ENCODE results near the gene MAG.
"Not testable (repeated sequence)": the region's sequence is repeated elsewhere in the genome, so short reads cannot be mapped to it uniquely, and the experiment has no call there.

Gene MAG

DNA sequence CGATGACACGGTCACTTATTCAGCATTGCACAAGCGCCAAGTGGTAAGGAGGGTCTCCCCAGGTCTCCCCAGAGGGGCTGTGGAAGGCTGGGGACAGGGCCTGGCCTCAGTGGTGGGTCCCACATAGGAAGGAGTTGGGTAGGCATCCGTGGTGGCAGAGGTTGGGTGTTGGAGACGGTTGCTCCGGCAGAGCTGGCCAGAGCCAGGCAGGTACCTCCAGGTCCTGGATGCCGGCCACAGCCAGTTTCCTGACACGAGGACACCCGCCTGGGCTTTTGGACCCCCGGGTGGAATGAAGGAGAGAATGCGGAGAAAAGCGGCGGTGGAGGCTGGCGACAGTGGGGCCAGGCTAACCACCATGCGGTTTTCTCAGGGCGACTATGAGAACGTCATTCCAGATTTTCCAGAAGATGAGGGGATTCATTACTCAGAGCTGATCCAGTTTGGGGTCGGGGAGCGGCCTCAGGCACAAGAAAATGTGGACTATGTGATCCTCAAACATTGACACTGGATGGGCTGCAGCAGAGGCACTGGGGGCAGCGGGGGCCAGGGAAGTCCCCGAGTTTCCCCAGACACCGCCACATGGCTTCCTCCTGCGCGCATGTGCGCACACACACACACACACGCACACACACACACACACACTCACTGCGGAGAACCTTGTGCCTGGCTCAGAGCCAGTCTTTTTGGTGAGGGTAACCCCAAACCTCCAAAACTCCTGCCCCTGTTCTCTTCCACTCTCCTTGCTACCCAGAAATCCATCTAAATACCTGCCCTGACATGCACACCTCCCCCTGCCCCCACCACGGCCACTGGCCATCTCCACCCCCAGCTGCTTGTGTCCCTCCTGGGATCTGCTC is 54.5 kb downstream of the MAG start:
- DNase-seq (ENCODE audit: low spot score), result no peak

DNA sequence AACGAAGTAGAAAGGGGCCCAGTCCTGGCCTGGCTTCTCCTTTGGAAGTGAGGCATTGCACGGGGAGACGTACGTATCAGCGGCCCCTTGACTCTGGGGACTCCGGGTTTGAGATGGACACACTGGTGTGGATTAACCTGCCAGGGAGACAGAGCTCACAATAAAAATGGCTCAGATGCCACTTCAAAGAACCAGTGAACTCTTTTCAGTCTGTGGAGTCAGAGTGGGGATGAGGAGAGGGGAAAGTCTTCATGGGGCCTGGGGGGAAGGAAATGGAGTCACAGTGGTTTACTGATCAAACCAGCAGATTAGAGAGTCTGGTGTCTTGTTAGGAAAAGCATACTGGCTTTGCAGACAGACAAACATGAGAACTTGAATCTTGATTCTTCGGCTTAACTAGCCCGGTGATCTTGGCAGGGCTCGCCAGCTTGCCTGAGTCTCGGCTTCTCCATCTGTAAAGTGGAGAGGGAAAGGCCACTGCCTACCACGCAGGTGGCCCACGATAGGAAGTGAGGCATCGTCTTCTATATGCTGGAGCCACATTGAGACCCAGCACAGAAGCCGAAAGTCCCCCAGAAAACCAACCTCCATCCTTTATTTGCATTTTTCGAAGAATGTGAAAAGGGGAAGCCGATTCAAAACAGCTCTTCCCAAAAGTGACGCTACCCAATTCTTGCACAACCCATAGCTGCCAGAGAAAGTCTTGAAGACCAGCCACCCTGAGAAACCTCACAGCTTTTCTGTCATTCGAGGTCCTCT is 55.4 kb downstream of the MAG start, which contains the start of gene FFAR1:
TSS of gene FFAR1 (plus strand) at position 732 of the 759 bp plus-strand sequence. CDS start 3,650 bp downstream, outside the sequence.
- DNase-seq (ENCODE audit: low spot score), result no peak

DNA sequence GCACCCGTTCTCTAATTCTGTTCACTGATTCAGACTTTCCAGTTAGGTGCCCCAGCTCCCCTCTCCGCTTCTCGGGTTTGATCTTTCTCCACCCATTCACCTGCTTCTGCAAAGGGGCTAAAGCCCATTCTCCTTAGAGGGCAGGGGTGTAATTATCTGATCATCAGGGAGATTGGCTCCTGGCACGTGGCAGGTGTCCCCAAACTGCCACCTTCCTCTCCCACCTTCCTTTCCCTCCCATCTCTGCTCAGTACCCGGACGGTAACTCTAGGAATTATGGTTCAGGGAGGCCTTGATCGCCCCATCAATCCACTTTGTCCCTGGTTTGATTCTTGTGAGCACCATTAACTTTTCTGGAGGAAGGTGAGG is 56.0 kb downstream of the MAG start:
- DNase-seq (ENCODE audit: low spot score), result no peak

DNA sequence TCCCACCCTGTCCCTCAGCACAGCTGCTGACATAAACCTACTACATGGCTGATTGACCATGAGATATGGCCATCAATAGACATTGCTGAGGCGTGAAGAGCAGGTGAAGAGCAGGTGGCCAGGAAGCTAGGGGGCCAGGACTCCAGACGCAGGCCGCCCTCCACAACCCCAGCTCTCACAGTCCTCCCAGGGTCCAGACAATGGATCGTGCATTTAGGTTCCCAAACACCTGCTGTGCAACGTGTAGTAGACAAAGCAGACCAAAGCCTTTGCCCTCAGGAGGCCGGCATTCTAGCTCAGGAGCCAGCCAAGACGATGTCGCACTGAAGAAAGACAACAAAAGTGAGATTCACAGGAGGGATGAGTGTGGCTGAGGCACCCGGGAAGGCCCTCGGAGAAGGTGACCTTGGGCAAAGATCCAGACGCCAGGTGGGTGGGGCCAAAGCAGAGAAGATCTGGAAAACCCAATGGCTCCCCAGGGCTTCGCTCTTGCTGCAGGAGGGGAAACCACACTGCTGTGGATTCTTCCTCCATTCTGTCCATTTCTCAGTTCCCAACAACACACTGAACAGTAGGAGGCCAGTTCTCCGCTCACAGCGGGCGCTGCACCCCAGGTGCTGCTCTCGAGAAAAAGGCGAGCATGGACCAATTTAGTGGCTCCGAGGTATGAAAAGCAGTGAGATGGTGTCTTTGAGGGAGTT is 57.1 kb downstream of the MAG start:
- DNase-seq (ENCODE audit: low spot score), result no peak

DNA sequence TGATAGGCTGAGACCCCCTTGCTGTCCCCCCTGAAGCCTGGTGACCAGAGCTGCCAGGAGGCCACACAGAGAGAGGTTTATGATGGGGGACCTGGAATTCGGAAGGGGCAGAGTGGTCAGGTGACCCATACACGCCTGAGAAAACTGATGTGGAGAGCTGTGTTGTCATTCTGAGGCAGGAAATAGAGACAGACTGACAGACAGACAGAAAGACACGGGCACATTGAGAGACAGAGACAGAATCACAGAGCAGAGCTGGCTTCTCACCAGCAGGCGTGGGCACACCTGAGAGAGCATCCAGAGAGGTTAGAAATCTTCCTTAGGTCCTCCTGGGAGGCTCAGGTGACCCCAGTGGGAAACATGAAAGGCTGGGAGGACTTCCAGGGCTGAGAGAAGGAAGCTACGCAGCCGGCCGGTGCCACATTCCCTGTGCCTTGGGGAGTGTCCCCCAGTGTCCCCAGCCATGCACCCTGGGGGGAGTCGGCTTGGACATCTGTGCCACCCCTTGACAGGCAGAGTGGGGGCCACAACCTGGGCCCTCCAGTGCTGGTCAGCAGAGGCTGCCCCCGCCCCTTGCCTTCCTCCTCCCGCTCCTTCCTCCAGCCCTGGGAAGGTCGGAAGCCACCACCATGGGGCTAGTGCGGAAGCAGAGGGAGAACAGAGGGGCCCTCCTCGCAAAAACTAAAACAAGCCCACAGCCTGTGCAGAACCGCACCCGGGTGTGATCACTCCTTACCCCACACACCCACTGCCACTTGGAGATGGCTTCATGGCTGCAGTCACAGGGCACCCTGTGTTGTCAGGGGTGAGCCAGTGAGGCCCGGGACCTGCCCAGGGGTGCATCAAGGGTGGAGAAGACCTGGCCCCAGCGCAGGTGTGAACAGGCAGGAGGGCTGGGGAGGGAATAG is 57.9 kb downstream of the MAG start:
- DNase-seq (ENCODE audit: low spot score), result no peak

DNA sequence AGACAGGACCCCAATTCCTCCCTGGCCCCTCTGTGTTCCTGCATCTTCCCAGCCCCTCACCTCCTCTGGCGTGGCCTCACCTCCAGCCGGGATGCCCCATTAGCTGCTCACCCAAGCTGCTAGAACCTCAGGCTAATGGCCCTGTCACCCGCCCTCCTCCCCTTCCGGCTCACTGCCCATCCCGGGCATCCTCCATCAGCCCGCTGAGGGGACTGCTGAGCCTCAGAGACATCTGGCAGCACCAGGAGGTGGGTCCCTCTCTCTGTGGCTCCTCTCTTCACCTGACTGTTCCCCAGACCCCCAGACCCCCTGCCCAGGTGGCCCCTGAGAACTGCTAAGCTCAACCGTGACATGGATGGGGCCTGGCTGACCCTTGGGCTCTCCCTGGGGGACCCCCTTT is 58.6 kb downstream of the MAG start:
- DNase-seq (ENCODE audit: low spot score), result no peak

DNA sequence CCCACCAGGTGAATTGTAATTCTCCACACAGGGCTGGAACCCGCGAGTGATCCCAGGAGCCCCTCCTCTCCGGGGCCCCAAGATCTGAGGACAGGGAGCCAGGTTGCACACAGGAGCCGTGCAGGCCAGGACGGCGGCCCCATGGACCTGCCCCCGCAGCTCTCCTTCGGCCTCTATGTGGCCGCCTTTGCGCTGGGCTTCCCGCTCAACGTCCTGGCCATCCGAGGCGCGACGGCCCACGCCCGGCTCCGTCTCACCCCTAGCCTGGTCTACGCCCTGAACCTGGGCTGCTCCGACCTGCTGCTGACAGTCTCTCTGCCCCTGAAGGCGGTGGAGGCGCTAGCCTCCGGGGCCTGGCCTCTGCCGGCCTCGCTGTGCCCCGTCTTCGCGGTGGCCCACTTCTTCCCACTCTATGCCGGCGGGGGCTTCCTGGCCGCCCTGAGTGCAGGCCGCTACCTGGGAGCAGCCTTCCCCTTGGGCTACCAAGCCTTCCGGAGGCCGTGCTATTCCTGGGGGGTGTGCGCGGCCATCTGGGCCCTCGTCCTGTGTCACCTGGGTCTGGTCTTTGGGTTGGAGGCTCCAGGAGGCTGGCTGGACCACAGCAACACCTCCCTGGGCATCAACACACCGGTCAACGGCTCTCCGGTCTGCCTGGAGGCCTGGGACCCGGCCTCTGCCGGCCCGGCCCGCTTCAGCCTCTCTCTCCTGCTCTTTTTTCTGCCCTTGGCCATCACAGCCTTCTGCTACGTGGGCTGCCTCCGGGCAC is 59.6 kb downstream of the MAG start:
- no peak for DNase-seq (ENCODE audit: low spot score)

DNA sequence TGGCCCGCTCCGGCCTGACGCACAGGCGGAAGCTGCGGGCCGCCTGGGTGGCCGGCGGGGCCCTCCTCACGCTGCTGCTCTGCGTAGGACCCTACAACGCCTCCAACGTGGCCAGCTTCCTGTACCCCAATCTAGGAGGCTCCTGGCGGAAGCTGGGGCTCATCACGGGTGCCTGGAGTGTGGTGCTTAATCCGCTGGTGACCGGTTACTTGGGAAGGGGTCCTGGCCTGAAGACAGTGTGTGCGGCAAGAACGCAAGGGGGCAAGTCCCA is 60.2 kb downstream of the MAG start:
- DNase-seq (ENCODE audit: low spot score), result no peak

DNA sequence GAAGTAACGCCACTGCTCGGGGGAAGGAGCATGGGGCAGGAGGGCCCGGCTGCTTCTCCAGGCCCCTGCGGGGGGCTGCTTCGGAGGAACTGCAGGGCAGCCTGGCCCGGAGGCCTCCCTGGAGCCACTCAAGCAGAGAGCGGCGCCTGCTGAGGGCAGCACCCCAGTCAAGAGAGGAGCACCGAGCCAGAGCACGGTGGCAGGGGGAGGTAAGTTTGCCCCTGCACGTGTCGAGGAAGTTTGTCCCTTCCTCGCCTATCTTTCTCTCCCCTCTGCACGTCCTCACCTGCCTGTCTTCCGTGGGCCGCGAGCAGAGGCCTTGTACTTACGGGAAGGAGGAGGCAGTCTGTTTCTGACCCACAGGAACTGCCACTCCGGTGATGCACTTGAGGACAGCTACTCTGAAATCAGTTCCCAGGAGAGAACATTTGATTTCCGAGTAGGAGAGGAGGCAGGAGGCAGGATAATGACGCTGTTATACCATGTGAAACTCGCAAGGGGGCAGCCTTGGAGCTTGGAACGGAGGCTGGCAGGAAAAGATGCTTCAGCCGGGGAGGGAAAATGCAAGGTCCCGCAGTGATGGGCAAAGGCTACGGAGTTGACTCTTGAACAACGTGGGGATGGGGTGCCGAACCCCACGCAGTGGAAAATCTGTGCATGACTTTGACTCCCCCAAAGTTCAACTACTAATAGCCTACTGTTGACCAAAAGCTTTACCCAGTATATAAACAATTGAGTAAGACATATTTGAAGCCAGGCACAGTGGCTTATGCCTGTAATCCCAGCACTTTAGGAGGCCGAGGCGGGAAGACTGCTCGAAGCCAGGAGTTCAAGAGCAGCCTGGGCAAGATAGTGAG is 60.7 kb downstream of the MAG start:
- DNase-seq (ENCODE audit: low spot score), result peak; percentile 87

DNA sequence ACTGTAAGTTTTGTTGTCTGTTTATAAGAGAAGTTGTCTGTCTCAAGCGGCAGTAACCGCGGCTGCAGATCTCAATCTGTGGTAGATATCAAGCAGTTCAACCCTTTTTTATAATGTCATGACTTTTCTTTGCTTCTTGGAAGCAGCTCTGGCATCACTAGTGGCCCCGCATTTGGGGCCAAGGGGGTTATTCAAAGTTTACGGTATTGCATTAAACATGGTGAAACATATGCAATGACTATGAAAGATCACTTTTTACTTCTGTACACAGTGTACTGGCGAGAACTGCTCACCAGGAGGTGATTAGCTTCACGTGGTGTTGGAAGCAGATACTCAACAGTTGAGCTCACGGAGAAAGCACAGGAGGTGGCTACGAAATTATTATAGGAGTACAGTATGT is 61.7 kb downstream of the MAG start:
- no peak for DNase-seq (ENCODE audit: low spot score)

DNA sequence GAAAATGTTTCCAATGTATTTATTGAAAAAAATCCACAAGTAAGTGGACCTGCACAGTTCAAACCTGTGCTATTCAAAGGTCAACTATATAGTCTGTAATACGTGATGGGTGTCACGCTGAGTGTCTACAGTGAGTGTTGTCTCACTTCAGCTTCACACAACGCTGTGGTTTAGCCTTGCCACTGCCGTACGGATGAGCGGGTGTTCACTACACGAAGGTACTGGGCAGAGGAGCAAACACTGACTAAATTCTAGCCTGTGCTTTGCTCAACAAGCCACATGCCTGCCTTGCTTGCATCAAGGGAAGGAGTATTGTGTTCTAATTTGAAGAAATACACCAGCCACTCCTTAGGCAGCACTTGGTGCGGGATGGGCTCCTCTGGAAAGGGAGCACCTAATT is 62.9 kb downstream of the MAG start:
- no peak for DNase-seq (ENCODE audit: low spot score)

DNA sequence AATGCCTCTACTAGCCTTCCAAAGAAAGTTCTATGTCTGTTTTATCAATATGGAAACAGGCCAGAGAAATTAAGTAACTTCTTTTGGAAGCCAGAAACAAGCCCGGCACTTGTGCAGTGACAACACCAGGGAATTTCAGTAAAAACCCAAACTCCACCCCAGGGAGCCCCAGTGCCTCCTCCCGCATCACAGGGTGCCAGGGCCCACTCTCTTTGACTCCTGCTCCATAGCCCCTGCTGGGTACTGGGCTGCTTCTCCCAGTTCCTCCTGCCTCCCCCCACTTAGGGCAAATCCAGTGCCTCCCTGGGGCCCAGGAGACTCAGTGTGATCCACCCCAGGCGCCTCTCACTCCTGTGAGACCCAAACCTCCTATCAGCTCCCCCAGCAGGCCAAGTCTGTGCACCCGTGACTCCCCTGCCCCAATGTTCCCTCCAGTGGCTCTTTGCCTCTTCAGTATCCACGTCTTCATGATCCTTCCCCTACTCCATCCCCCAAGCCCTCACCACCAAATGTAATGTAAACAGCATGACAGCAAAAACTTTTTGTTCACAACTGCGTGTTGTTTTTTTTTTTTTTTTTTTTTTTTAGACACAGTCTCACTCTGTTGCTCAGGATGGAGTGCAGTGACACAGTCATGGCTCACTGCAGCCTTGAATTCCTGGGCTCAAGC is 64.0 kb downstream of the MAG start:
- no peak for DNase-seq (ENCODE audit: low spot score)

DNA sequence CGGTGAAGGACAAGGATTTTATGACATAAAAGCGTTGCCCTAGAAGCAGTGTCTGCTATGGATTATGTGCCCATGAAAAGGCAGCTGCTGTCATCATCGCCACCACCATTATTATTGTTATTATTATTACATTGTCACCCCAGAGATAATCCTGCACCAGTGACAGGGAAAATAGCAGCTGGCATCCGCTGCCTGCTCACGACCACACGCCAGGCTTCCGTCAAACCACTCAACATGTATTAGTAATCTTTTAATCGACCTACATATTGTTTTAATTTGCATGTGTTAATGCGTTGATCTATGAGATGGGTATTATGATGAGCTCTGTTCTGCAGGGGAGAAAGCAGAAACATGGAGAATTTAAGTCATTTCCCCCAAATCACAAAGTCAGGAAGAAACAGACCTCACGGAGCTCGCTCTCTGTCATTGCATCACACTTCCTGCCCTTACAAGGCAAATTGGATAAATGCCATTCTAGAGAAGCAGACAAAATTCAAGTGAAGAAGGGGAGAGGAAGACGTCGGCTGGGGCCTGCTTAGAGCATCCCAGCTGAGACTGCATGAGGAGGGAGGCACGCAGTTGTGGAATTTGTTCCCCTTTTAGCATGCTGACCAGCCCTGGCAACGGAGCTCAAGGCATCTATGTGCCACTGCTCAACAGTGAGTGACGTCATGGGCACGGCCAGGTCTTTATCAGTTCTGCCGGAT is 66.1 kb downstream of the MAG start, which contains the start of gene FFAR3:
TSS of gene FFAR3 (plus strand) at position 594 of the 707 bp plus-strand sequence. CDS start 431 bp downstream, outside the sequence.
- no peak for DNase-seq (ENCODE audit: low spot score)

DNA sequence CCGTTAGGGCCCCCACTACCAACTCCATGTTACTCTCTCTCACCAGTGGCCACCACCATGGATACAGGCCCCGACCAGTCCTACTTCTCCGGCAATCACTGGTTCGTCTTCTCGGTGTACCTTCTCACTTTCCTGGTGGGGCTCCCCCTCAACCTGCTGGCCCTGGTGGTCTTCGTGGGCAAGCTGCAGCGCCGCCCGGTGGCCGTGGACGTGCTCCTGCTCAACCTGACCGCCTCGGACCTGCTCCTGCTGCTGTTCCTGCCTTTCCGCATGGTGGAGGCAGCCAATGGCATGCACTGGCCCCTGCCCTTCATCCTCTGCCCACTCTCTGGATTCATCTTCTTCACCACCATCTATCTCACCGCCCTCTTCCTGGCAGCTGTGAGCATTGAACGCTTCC is 66.9 kb downstream of the MAG start:
- DNase-seq (ENCODE audit: low spot score), result not testable (repeated sequence)

DNA sequence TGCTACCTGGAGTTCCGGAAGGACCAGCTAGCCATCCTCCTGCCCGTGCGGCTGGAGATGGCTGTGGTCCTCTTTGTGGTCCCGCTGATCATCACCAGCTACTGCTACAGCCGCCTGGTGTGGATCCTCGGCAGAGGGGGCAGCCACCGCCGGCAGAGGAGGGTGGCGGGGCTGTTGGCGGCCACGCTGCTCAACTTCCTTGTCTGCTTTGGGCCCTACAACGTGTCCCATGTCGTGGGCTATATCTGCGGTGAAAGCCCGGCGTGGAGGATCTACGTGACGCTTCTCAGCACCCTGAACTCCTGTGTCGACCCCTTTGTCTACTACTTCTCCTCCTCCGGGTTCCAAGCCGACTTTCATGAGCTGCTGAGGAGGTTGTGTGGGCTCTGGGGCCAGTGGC is 67.4 kb downstream of the MAG start:
- not testable (repeated sequence) for DNase-seq (ENCODE audit: low spot score)

DNA sequence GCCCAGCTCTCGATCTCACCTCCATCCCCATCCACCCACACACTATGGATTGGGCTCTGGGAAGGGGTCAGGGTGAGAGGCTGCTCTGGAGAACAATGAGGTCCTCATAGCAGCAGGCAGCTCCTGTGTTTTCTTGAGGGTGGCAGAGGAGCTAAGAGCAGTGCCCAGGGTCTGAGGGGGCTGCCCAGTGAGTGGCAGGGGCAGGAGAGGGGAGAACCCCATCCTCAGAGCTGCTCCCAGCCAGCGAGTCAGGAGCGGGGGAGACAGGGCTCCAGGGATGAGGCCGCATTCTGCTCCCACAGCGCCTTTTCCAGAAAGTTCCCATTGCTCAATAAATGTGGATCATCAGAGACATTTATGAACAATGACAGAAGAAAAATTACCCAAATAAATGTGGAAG is 68.1 kb downstream of the MAG start:
- DNase-seq (ENCODE audit: low spot score), result not testable (repeated sequence)

DNA sequence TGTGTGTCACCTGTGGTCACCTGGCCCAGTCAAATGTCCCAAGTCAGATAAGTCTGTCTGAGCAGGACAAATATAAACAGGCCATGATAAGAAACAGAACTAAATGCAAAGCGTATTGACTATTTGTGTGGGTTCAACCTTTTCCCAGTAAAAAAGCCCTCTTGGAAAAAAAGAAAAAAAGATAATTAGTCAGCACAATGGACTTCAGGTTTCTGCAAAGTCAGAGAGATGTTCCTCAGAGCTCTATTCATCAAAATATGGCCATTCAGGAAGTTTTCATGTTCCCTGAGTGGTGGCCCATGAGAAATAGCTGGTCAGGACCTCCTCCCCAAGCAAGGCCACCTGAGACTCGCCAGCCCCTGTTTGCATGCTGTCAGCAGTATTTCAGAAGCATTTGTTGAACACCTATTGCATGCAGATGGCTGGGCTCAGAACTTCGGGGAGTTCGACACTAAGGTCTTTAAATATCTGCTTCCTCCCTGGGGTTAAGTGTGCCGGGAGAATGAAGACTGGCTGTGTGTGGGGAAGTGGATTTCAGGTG is 69.0 kb downstream of the MAG start:
- DNase-seq (ENCODE audit: low spot score), result no peak

DNA sequence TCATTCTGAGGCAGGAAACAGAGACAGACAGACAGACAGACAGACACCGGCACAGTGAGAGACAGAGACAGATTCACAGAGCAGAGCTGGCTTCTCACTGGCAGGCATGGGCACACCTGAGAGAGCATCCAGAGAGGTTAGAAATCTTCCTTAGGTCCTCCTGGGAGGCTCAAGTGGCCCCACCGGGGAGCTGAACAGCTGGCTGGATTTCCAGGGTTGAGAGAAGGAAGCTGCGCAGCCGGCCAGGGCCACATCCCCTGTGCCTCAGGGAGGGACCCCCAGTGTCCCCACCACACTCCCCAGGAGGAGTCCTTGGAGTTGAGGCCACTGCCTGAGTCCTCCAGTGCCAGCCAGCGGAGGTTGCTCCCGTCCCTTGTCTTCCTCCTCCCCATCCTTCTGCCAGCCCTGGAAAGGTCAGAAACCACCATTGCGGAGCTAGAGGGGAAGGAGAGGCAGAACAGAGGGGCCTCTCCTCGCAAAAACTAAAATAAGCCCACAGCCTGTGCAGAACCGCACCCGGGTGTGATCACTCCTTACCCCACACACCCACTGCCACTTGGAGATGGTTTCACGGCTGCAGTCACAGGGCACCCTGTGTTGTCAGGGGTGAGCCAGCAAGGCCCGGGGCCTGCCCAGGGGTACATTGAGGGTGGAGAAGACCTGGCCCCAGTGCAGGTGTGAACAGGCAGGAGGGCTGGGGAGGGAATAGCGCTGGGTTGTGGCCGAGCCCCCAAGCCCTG is 70.5 kb downstream of the MAG start:
- DNase-seq (ENCODE audit: low spot score), result no peak

Data from hepatic stellate cell (primary cell).